Esophagus muscularis mucosa (tissue), 4 donors: ENCODE measurements around the gene TRAF3IP3.

ENCODE experiments used
- CTCF ChIP-seq, 3 experiments: fragments of 200-600 bp in 2 of 3; fragments of 450-650 bp in 1 of 3; sonication (generic) in 2 of 3; IDR thresholded peaks; one replicate each; pipeline ENCODE4 v1.5.1; 2017 to 2019; ENCODE audit warnings: antibody characterized with exemption in 3 of 3, mild to moderate bottlenecking in 2 of 3, moderate library complexity in 1 of 3
- EP300 ChIP-seq: sonication (generic); formaldehyde crosslinking; IDR thresholded peaks from one replicate; pipeline ENCODE4 v1.6.1; 2017; ENCODE audit warnings: antibody characterized with exemption
- POLR2A ChIP-seq: fragments of 450-650 bp; IDR thresholded peaks from one replicate; pipeline ENCODE4 v1.6.1; 2017; ENCODE audit warnings: antibody characterized with exemption, moderate library complexity, mild to moderate bottlenecking, low read depth
- POLR2AphosphoS5 ChIP-seq, 2 donors: sonication (generic); formaldehyde crosslinking; IDR thresholded peaks; one replicate each; pipeline ENCODE4 v1.6.1; 2017; ENCODE audit warnings: antibody characterized with exemption in 2 of 2

GRCh38 chr1:209807509-209807908 is 51.7 kb downstream of the TRAF3IP3 start:
- TF ChIP-seq CTCF (IDR thresholded peaks at IDR 0.05) (no peak), POLR2A (no peak), EP300 (no peak), POLR2AphosphoS5 (IDR thresholded peaks at IDR 0.05) (no peak)
